Testis (tissue), 2 donors: ENCODE data around the gene FEV.

Experiments used
- POLR2A ChIP-seq: fragments of 450-650 bp; IDR thresholded peaks from one replicate; pipeline ENCODE4 v1.6.1; 2017; ENCODE audit warnings: antibody characterized with exemption, mild to moderate bottlenecking, moderate library complexity
- TF ChIP-seq, protein P1 (sequence below), 3 experiments: fragments of 450-650 bp in 2 of 3; fragments of 200-600 bp in 1 of 3; sonication (generic) in 1 of 3; IDR thresholded peaks; one replicate each; pipeline ENCODE4 v1.5.1; 2016 to 2019; ENCODE audit warnings: antibody characterized with exemption in 3 of 3, mild to moderate bottlenecking in 2 of 3, moderate library complexity in 1 of 3

DNA sequence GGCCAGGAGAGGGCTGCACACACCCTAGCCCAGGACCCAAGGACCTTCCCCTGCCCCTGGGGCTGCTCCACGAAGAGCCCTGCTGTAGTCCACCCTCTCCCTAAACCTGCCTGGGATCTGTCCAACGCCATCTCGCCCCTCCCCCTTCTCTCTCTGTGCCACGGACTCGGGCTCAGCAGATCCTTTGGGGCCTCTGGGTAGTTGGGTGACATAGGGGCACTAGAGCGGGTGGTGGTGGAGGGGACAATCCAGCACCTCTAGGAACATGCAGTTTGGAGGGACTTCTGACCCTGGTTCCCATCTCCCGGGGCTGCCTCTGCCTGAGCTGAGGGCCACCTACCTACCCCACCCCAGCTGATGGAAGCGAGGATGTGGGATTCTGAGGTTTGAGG lies 15.6 kb upstream of the FEV start:
- TF ChIP-seq POLR2A, result no peak
- TF ChIP-seq, protein P1, sequence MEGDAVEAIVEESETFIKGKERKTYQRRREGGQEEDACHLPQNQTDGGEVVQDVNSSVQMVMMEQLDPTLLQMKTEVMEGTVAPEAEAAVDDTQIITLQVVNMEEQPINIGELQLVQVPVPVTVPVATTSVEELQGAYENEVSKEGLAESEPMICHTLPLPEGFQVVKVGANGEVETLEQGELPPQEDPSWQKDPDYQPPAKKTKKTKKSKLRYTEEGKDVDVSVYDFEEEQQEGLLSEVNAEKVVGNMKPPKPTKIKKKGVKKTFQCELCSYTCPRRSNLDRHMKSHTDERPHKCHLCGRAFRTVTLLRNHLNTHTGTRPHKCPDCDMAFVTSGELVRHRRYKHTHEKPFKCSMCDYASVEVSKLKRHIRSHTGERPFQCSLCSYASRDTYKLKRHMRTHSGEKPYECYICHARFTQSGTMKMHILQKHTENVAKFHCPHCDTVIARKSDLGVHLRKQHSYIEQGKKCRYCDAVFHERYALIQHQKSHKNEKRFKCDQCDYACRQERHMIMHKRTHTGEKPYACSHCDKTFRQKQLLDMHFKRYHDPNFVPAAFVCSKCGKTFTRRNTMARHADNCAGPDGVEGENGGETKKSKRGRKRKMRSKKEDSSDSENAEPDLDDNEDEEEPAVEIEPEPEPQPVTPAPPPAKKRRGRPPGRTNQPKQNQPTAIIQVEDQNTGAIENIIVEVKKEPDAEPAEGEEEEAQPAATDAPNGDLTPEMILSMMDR (IDR thresholded peaks at IDR 0.05), result no peak
